ENCODE results near the gene MT4.

- TF ChIP-seq CTCF (IDR thresholded peaks at IDR 0.05) (no peak), POLR2A (IDR thresholded peaks at IDR 0.05) (no peak)
Measured at GRCh38 chr16:56538331-56538730, 26.5 kb upstream of the MT4 start.

Data from ovary (tissue), 3 donors.